ENCODE measurements around the gene TMEM45B.

DNA sequence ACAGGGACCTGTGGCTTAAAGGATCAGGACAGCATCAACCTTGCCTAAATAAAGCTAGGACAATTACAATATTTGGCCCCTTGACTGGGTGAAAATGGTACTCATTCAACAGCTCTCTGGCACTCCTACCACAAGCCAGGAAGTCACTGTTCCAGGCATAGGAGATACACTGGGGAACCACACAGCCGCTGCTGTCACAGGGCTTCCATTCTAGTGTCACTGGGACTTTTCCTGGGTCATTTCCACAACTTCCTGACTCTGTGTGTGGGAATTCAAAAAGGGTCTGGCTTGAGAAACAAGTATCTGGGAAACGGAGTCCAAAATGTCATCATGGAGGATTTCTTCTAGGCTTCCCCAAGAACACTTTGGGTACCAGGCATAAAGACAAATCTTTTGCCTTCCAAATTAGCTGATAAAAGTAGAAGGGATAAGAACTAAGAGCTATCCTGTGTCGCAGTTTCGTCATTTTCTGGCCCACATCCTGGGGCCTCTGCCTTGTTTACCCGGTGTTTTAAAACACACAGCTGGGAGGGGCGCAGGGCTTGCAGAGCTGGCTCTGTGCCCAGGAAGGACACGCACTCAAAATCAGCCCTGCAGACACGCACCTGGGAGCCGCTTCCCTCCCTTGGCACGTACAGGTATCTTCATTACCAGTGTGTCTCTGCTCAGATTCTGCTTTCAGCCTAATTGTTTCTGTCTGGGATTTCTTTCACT, 38.0 kb downstream of the TMEM45B start:
- no peak for TF ChIP-seq GATA3 (IDR thresholded peaks at IDR 0.05; ENCODE audit: low read depth, low read length)
- no peak for TF ChIP-seq GATA2 (IDR thresholded peaks at IDR 0.05; ENCODE audit: low read depth, low read length)
